Esophagus muscularis mucosa (tissue), 4 donors: ENCODE measurements around the gene HOXD8. TPM values are rescaled to one million over a fixed set of nuclear protein-coding genes. Genes with fewer than 3 reads are reported as not detected.

Experiments
- DNase-seq: peaks from one replicate; pipeline ENCODE4 v3.0.0-alpha.2; 2017; ENCODE audit errors: extremely low spot score
- H3K27ac ChIP-seq, 4 donors: fragments of 200-600 bp; sonication (generic); replicated peaks in 1 of 4; 1 replicate in 3 of 4; 2 replicates in 1 of 4; pipeline ENCODE4 v1.5.1; 2016 to 2019; ENCODE audit warnings: mild to moderate bottlenecking in 1 of 4
- H3K27me3 ChIP-seq, 4 donors: fragments of 200-600 bp; sonication (generic); one replicate each; pipeline versions ENCODE4 v1.5.1 to v1.6.0; 2016 to 2019
- H3K36me3 ChIP-seq, 4 donors: fragments of 200-600 bp; sonication (generic); one replicate each; pipeline ENCODE4 v1.5.1; 2016 to 2019
- H3K4me1 ChIP-seq, 4 donors: fragments of 200-600 bp; sonication (generic); one replicate each; pipeline ENCODE4 v1.5.1; 2016 to 2019
- H3K4me3 ChIP-seq, 4 donors: fragments of 200-600 bp; sonication (generic); 1 replicate in 2 of 4; 2 replicates in 2 of 4; pipeline ENCODE4 v1.5.1; 2016 to 2019; ENCODE audit warnings: mild to moderate bottlenecking in 4 of 4, moderate library complexity in 1 of 4
- H3K9me3 ChIP-seq, 4 donors: fragments of 200-600 bp; sonication (generic); 1 replicate in 3 of 4; 2 replicates in 1 of 4; pipeline ENCODE4 v1.5.1; 2016 to 2019
- CTCF ChIP-seq, 3 experiments: fragments of 200-600 bp in 2 of 3; fragments of 450-650 bp in 1 of 3; sonication (generic) in 2 of 3; IDR thresholded peaks; one replicate each; pipeline ENCODE4 v1.5.1; 2017 to 2019; ENCODE audit warnings: antibody characterized with exemption in 3 of 3, mild to moderate bottlenecking in 2 of 3, moderate library complexity in 1 of 3
- EP300 ChIP-seq: sonication (generic); formaldehyde crosslinking; IDR thresholded peaks from one replicate; pipeline ENCODE4 v1.6.1; 2017; ENCODE audit warnings: antibody characterized with exemption
- POLR2A ChIP-seq: fragments of 450-650 bp; IDR thresholded peaks from one replicate; pipeline ENCODE4 v1.6.1; 2017; ENCODE audit warnings: antibody characterized with exemption, moderate library complexity, mild to moderate bottlenecking, low read depth
- POLR2AphosphoS5 ChIP-seq, 2 donors: sonication (generic); formaldehyde crosslinking; IDR thresholded peaks; one replicate each; pipeline ENCODE4 v1.6.1; 2017; ENCODE audit warnings: antibody characterized with exemption in 2 of 2
- WGBS: methylation state at CpG from one replicate; pipeline ENCODE4 v1.1.5; 2018; 5-methylcytosine and 5-hydroxymethylcytosine counted together
- intact Hi-C: fragments of 100-400 bp; cut with DNase I; formaldehyde crosslinking; loops from one replicate; pipeline ENCODE4 v1.15.1; 2023
- total RNA-seq, 4 donors: library from RNA; depleted of rRNA; stranded (reverse); fragments of >200 nt; gene quantifications; one replicate each; pipeline versions ENCODE4 v1.1.0 to v1.2.1, GENCODE V29; 2016

The HOXD8 gene
- total RNA-seq, 4 donors from 2014 or later, result 3.7 to 4.8 (median 4.3) TPM

- H3K4me1 ChIP-seq, result peaks cover 27 to 68% (median 62%) of the 10 kb centered on the region in 4 donors
- H3K27ac ChIP-seq, result no peak overlapping the region
- no peak overlapping the region for H3K4me3 ChIP-seq
Measured at GRCh38 chr2:176084611-176085119, 44.8 kb upstream of the HOXD8 start.

GRCh38 chr2:176085120-176085788, 44.3 kb upstream of the HOXD8 start:
- Histone ChIP-seq H3K36me3 (no peaks in the 10 kb centered on the region), H3K27me3 (peaks cover 5 to 100% (median 95%) of the 10 kb centered on the region in 4 donors), H3K4me3 (no peak overlapping the region), H3K4me1 (peaks cover 24 to 63% (median 57%) of the 10 kb centered on the region in 4 donors), H3K27ac (no peak overlapping the region), H3K9me3 (peaks cover 0 to 3% (median 0%) of the 10 kb centered on the region in 4 donors)
- TF ChIP-seq EP300, result no peak
- no peak for TF ChIP-seq POLR2A
- TF ChIP-seq POLR2AphosphoS5 (IDR thresholded peaks at IDR 0.05), result no peak
- no peak for TF ChIP-seq CTCF (IDR thresholded peaks at IDR 0.05)
- intact Hi-C loops, result loop anchor here (10.0 kb wide), 1 partner anchor 1750 kb away; the partner anchor contains the start of gene SP9
- DNase-seq, result no peak
- 5% methylated on average over 29 of the region's 40 CpGs for WGBS

More at GRCh38 chr2:176084611-176085119, 44.8 kb upstream of the HOXD8 start:
- no peak for TF ChIP-seq EP300
- no peak for TF ChIP-seq CTCF (IDR thresholded peaks at IDR 0.05)
- TF ChIP-seq POLR2A, result no peak
- no peak for TF ChIP-seq POLR2AphosphoS5 (IDR thresholded peaks at IDR 0.05)
- peaks cover 0 to 3% (median 0%) of the 10 kb centered on the region in 4 donors for H3K9me3 ChIP-seq
- no peak for DNase-seq
- intact Hi-C loops, result loop anchor here (10.0 kb wide), 1 partner anchor 1750 kb away; the partner anchor contains the start of gene SP9
- no peaks in the 10 kb centered on the region for H3K36me3 ChIP-seq
- WGBS, result 5% methylated on average over 26 of the region's 26 CpGs
- H3K27me3 ChIP-seq, result peaks cover 5 to 100% (median 94%) of the 10 kb centered on the region in 4 donors

- intact Hi-C loops, result loop anchor here (10.0 kb wide), 1 partner anchor 1751 kb away; the partner anchor contains the start of gene SP9
- Histone ChIP-seq H3K36me3 (no peaks in the 10 kb centered on the region), H3K4me1 (peaks cover 20 to 57% (median 48%) of the 10 kb centered on the region in 4 donors), H3K27ac (no peak overlapping the region), H3K9me3 (peaks cover 0 to 3% (median 0%) of the 10 kb centered on the region in 4 donors), H3K27me3 (peaks cover 5 to 100% (median 91%) of the 10 kb centered on the region in 4 donors), H3K4me3 (no peak overlapping the region)
- no peak for DNase-seq
- no peak for TF ChIP-seq POLR2A
- TF ChIP-seq CTCF (IDR thresholded peaks at IDR 0.05), result peak in 2 of 3 experiments; percentile 18 to 32
- WGBS, result 5% methylated on average over 34 of the region's 46 CpGs
Measured at GRCh38 chr2:176085861-176086771, 43.4 kb upstream of the HOXD8 start.

GRCh38 chr2:176087330-176088047, 42.0 kb upstream of the HOXD8 start:
- Histone ChIP-seq H3K4me1 (peaks cover 20 to 54% (median 52%) of the 10 kb centered on the region in 4 donors), H3K36me3 (no peaks in the 10 kb centered on the region), H3K9me3 (no peaks in the 10 kb centered on the region), H3K4me3 (peak overlapping the region in 3 of 4 donors; percentile 32 to 52 (median 37)), H3K27me3 (peaks cover 5 to 100% (median 90%) of the 10 kb centered on the region in 4 donors), H3K27ac (no peak overlapping the region)
- TF ChIP-seq POLR2A (no peak), CTCF (IDR thresholded peaks at IDR 0.05) (no peak), POLR2AphosphoS5 (IDR thresholded peaks at IDR 0.05) (no peak), EP300 (no peak)
- no peak for DNase-seq
- WGBS, result 34% methylated on average over 28 of the region's 29 CpGs
- intact Hi-C loops, result loop anchor here (10.0 kb wide), 1 partner anchor 1753 kb away; the partner anchor contains the start of gene SP9
